ENCODE results near the gene ABHD17A. TPM values are rescaled to one million over a fixed set of nuclear protein-coding genes. Genes with fewer than 3 reads are reported as not detected.

Gene ABHD17A
- total and polyA plus RNA-seq, 2 donors (not counting 1 experiment from before 2014, with no cell fraction given), result 63.1 to 134 TPM

GRCh38 chr19:1933244-1933643, 47.9 kb upstream of the ABHD17A start:
- ChIA-PET CTCF (interaction anchor here (1.0 to 1.7 kb wide), 8 partner anchors 9 to 177 kb away, joined by 3 to 7 read pairs (median 4); no protein-coding TSS in a partner anchor), POLR2A (interaction anchor here (0.5 to 0.6 kb wide), 4 partner anchors 116 to 1415 kb away, joined by 3 to 5 read pairs (median 3); no protein-coding TSS in a partner anchor)
- Histone ChIP-seq H4K20me1 (ENCODE audit: control insufficient read depth, insufficient read depth, low read length, poor library complexity, severe bottlenecking) (no peaks in the 10 kb centered on the region), H3K4me3 (ENCODE audit: control extremely low read depth in 1 of 5, extremely low read depth in 1 of 5, insufficient read depth in 1 of 5, low read depth in 2 of 5, low read length in 4 of 5) (peak overlapping the region in 2 of 5 experiments; percentile 12 to 20), H3K36me3 (replicated peaks in 1 of 2; ENCODE audit: control extremely low read depth in 1 of 2, control insufficient read depth in 1 of 2, extremely low read depth in 1 of 2, insufficient read depth in 2 of 2, low read length in 1 of 2) (peaks cover 0 to 4% of the 10 kb centered on the region in 2 experiments), H3K4me1 (ENCODE audit: control insufficient read depth in 2 of 2, insufficient read depth in 2 of 2, low read length in 2 of 2) (peaks cover 41 to 61% of the 10 kb centered on the region in 2 donors), H3K79me2 (ENCODE audit: control insufficient read depth, insufficient read depth, low read length) (peaks cover 61% of the 10 kb centered on the region), H3K27ac (ENCODE audit: low read length in 2 of 2) (peak overlapping the region; percentile 79 to 85), H3K9ac (ENCODE audit: low read length) (peak overlapping the region; percentile 25), H3K9me3 (ENCODE audit: control extremely low read depth in 1 of 3, control insufficient read depth in 2 of 3, insufficient read depth in 1 of 3, low read length in 2 of 3) (peaks cover 0 to 20% (median 3%) of the 10 kb centered on the region in 3 donors), H2AFZ (ENCODE audit: insufficient read depth, low read depth, low read length, poor library complexity, severe bottlenecking) (peak overlapping the region; percentile 41), H3K4me2 (replicated peaks; ENCODE audit: low read depth, low read length, poor library complexity, severe bottlenecking) (peak overlapping the region; percentile 60), H3K27me3 (replicated peaks in 1 of 4; ENCODE audit: control extremely low read depth in 1 of 4, control insufficient read depth in 3 of 4, insufficient read depth in 4 of 4, low read length in 3 of 4) (no peaks in the 10 kb centered on the region)
- WGBS (ENCODE audit: insufficient coverage), result no CpG with 5 or more reads among the region's 7 CpGs
- peak overlapping the region; percentile 79 for H3K4me3 Mint-ChIP-seq
- ATAC-seq (ENCODE audit: low read depth) (peak; percentile 59), DNase-seq (peak; percentile 80)
- peaks cover 52% of the 10 kb centered on the region for H3K4me1 Mint-ChIP-seq
- H3K9me3 Mint-ChIP-seq (ENCODE audit: insufficient read depth), result peaks cover 2% of the 10 kb centered on the region
- no peaks in the 10 kb centered on the region for H3K27me3 Mint-ChIP-seq
- TF ChIP-seq, protein P1, sequence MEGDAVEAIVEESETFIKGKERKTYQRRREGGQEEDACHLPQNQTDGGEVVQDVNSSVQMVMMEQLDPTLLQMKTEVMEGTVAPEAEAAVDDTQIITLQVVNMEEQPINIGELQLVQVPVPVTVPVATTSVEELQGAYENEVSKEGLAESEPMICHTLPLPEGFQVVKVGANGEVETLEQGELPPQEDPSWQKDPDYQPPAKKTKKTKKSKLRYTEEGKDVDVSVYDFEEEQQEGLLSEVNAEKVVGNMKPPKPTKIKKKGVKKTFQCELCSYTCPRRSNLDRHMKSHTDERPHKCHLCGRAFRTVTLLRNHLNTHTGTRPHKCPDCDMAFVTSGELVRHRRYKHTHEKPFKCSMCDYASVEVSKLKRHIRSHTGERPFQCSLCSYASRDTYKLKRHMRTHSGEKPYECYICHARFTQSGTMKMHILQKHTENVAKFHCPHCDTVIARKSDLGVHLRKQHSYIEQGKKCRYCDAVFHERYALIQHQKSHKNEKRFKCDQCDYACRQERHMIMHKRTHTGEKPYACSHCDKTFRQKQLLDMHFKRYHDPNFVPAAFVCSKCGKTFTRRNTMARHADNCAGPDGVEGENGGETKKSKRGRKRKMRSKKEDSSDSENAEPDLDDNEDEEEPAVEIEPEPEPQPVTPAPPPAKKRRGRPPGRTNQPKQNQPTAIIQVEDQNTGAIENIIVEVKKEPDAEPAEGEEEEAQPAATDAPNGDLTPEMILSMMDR (IDR thresholded peaks at IDR 0.05), result no peak
- no peak for TF ChIP-seq EZH2 (IDR thresholded peaks at IDR 0.05; ENCODE audit: borderline replicate concordance, insufficient read depth, low read depth, low read length, poor library complexity, severe bottlenecking)
- intact Hi-C loops (cut with micrococcal nuclease), result no loop called here
- peak overlapping the region; percentile 96 for H3K27ac Mint-ChIP-seq

GRCh38 chr19:1932395-1932794, 47.1 kb upstream of the ABHD17A start:
- H3K27me3 ChIP-seq (replicated peaks in 1 of 4; ENCODE audit: control extremely low read depth in 1 of 4, control insufficient read depth in 3 of 4, insufficient read depth in 4 of 4, low read length in 3 of 4), result no peaks in the 10 kb centered on the region
- no peak overlapping the region for H3K9ac ChIP-seq (ENCODE audit: low read length)
- no peak for DNase-seq
- Mint-ChIP-seq H3K4me3 (peak overlapping the region; percentile 46), H3K27ac (peak overlapping the region; percentile 88), H3K27me3 (no peaks in the 10 kb centered on the region), H3K9me3 (ENCODE audit: insufficient read depth) (peaks cover 2% of the 10 kb centered on the region), H3K4me1 (peaks cover 57% of the 10 kb centered on the region)
- TF ChIP-seq EZH2 (IDR thresholded peaks at IDR 0.05; ENCODE audit: borderline replicate concordance, insufficient read depth, low read depth, low read length, poor library complexity, severe bottlenecking), result no peak
- TF ChIP-seq, protein P1 (IDR thresholded peaks at IDR 0.05), result no peak
- H3K4me1 ChIP-seq (ENCODE audit: control insufficient read depth in 2 of 2, insufficient read depth in 2 of 2, low read length in 2 of 2), result peaks cover 41 to 61% of the 10 kb centered on the region in 2 donors
- peaks cover 61% of the 10 kb centered on the region for H3K79me2 ChIP-seq (ENCODE audit: control insufficient read depth, insufficient read depth, low read length)
- ChIA-PET POLR2A (interaction anchor here (0.7 kb wide), 2 partner anchors 38 to 49 kb away, joined by 3 to 5 read pairs; no protein-coding TSS in a partner anchor), CTCF (interaction anchor here (1.1 to 1.7 kb wide), 6 partner anchors 10 to 171 kb away, joined by 3 to 7 read pairs (median 4); no protein-coding TSS in a partner anchor)
- peak overlapping the region; percentile 60 for H3K4me2 ChIP-seq (replicated peaks; ENCODE audit: low read depth, low read length, poor library complexity, severe bottlenecking)
- no peak for ATAC-seq (ENCODE audit: low read depth)
- H3K9me3 ChIP-seq (ENCODE audit: control extremely low read depth in 1 of 3, control insufficient read depth in 2 of 3, insufficient read depth in 1 of 3, low read length in 2 of 3), result peaks cover 0 to 20% (median 3%) of the 10 kb centered on the region in 3 donors
- peak overlapping the region; percentile 15 for H2AFZ ChIP-seq (ENCODE audit: insufficient read depth, low read depth, low read length, poor library complexity, severe bottlenecking)
- peaks cover 0 to 4% of the 10 kb centered on the region in 2 experiments for H3K36me3 ChIP-seq (replicated peaks in 1 of 2; ENCODE audit: control extremely low read depth in 1 of 2, control insufficient read depth in 1 of 2, extremely low read depth in 1 of 2, insufficient read depth in 2 of 2, low read length in 1 of 2)
- peak overlapping the region; percentile 79 to 85 for H3K27ac ChIP-seq (ENCODE audit: low read length in 2 of 2)
- no peak overlapping the region for H3K4me3 ChIP-seq (ENCODE audit: control extremely low read depth in 1 of 5, extremely low read depth in 1 of 5, insufficient read depth in 1 of 5, low read depth in 2 of 5, low read length in 4 of 5)
- no peaks in the 10 kb centered on the region for H4K20me1 ChIP-seq (ENCODE audit: control insufficient read depth, insufficient read depth, low read length, poor library complexity, severe bottlenecking)
- WGBS (ENCODE audit: insufficient coverage), result 83% methylated on average over 8 of the region's 8 CpGs
- intact Hi-C loops (cut with micrococcal nuclease), result no loop called here

All from B cell (primary cell).